CD4-positive, alpha-beta T cell (primary cell): ENCODE measurements around the gene FNBP1. TPM values are rescaled to one million over a fixed set of nuclear protein-coding genes. Genes with fewer than 3 reads are reported as not detected.

Experiments
- ATAC-seq: fragments of 200-7000 bp; cut with Tn5 transposase; one replicate; pipeline ENCODE4 v1.10.0; 2022; ENCODE audit warnings: mild to moderate bottlenecking; ENCODE audit not compliant: poor library complexity
- CTCF ChIA-PET: fragments of 350-600 bp; sonication (Branson Sonifier 250); formaldehyde crosslinking; loops from one replicate; lab custom pipeline; 2021; ENCODE audit warnings: antibody characterized with exemption, inconsistent platforms; lab: Charles Lee
- POLR2A ChIA-PET: fragments of 350-600 bp; sonication (Branson Sonifier 250); formaldehyde crosslinking; loops from one replicate; lab custom pipeline; 2021; ENCODE audit warnings: antibody characterized with exemption, inconsistent platforms; lab: Charles Lee
- DNase-seq, 14 experiments: peaks; one replicate each; pipeline ENCODE4 v3.0.0-alpha.2; 2013 to 2020; ENCODE audit warnings: mixed read lengths in 2 of 14
- H3K27ac ChIP-seq, 2 donors: one replicate each; pipeline versions ENCODE4 v1.5.1 to v1.7.0; 2013; ENCODE audit warnings: low read length in 2 of 2, low read depth in 1 of 2, mild to moderate bottlenecking in 1 of 2
- H3K27me3 ChIP-seq, 2 experiments: 1 replicate in 1 of 2; 2 replicates in 1 of 2; pipeline versions ENCODE4 v1.6.1 to v1.7.0; 2013; ENCODE audit warnings: low read length in 2 of 2, control low read depth in 1 of 2, mild to moderate bottlenecking in 1 of 2, moderate library complexity in 1 of 2; ENCODE audit not compliant: insufficient read depth in 2 of 2, control insufficient read depth in 1 of 2
- H3K36me3 ChIP-seq: one replicate; pipeline ENCODE4 v1.6.1; 2013; ENCODE audit warnings: low read length, control low read depth; ENCODE audit not compliant: insufficient read depth
- H3K4me1 ChIP-seq: one replicate; pipeline ENCODE4 v1.6.1; 2013; ENCODE audit warnings: low read length, control low read depth; ENCODE audit not compliant: insufficient read depth
- H3K4me3 ChIP-seq: one replicate; pipeline ENCODE4 v1.5.1; 2013; ENCODE audit warnings: mild to moderate bottlenecking, low read length, moderate library complexity
- H3K9me3 ChIP-seq, 2 experiments: 1 replicate in 1 of 2; 2 replicates in 1 of 2; pipeline versions ENCODE4 v1.6.1 to v1.7.0; 2013; ENCODE audit warnings: low read length in 2 of 2, mild to moderate bottlenecking in 2 of 2, control low read depth in 1 of 2, moderate library complexity in 1 of 2; ENCODE audit not compliant: control insufficient read depth in 1 of 2, insufficient read depth in 1 of 2
- H3K27ac Mint-ChIP-seq: one replicate; pipeline ENCODE4 v1.8.0; 2020; ENCODE audit warnings: mixed read lengths
- H3K27me3 Mint-ChIP-seq: one replicate; pipeline ENCODE4 v1.8.0; 2021; ENCODE audit warnings: mixed read lengths
- H3K36me3 Mint-ChIP-seq: one replicate; pipeline ENCODE4 v1.8.0; 2021; ENCODE audit warnings: low read depth, mixed read lengths
- H3K4me1 Mint-ChIP-seq: one replicate; pipeline ENCODE4 v1.8.0; 2021; ENCODE audit warnings: low read depth, mixed read lengths
- H3K4me3 Mint-ChIP-seq: one replicate; pipeline ENCODE4 v1.8.0; 2020; ENCODE audit warnings: mild to moderate bottlenecking, mixed read lengths
- H3K9me3 Mint-ChIP-seq: one replicate; pipeline ENCODE4 v1.8.0; 2020; ENCODE audit warnings: mixed read lengths
- CTCF ChIP-seq: fragments of 200-600 bp; IDR thresholded peaks from one replicate; pipeline ENCODE4 v1.8.0; 2022; ENCODE audit warnings: antibody characterized with exemption, mild to moderate bottlenecking
- intact Hi-C, 2 experiments: fragments of 100-400 bp; cut with DNase I in 1 of 2; cut with micrococcal nuclease in 1 of 2; formaldehyde crosslinking; loops; one replicate each; pipeline versions ENCODE4 v1.15.1 to v1.9.0; 2023 to 2025; cut with DNase I, micrococcal nuclease
- total RNA-seq, 174 experiments: library from RNA in 2 of 174; stranded (reverse) in 2 of 174; gene quantifications; one replicate each; pipeline ENCODE4 v1.2.3 and lab custom pipeline; 2021 to 2026

The FNBP1 gene
- total RNA-seq, 2 experiments from 2014 or later: 166 to 181 TPM

- H3K36me3 ChIP-seq: no peaks in the 10 kb centered on the region
- H3K27me3 ChIP-seq: no peaks in the 10 kb centered on the region
- Mint-ChIP-seq H3K4me3 (peak overlapping the region; percentile 100), H3K36me3 (peaks cover 36% of the 10 kb centered on the region), H3K9me3 (no peaks in the 10 kb centered on the region), H3K27ac (peak overlapping the region; percentile 99), H3K27me3 (no peaks in the 10 kb centered on the region), H3K4me1 (peaks cover 82% of the 10 kb centered on the region)
- H3K9me3 ChIP-seq: no peaks in the 10 kb centered on the region
- H3K4me1 ChIP-seq: peaks cover 40% of the 10 kb centered on the region
- ATAC-seq (no peak), DNase-seq (peak in 1 of 14 experiments; percentile 28)
- H3K27ac ChIP-seq: peak overlapping the region; percentile 84 to 88
- ChIA-PET CTCF (interaction anchor here (0.9 to 1.6 kb wide), 4 partner anchors 42 to 157 kb away, joined by 3 to 5 read pairs (median 4); no protein-coding TSS in a partner anchor), POLR2A (interaction anchor here (0.8 to 9.2 kb wide), 15 partner anchors 9 to 207 kb away, joined by 3 to 206 read pairs (median 4); partner anchors contain the start of genes C9orf78 and USP20)
- peak overlapping the region; percentile 93 for H3K4me3 ChIP-seq
- intact Hi-C loops: loop anchor here (2.0 to 5.0 kb wide), 5 partner anchors 55 to 207 kb away; partner anchors contain the start of genes C9orf78 (in 2 of the 2) and USP20 (in 2 of the 2)
- TF ChIP-seq CTCF: no peak
These were observed 1.2 kb downstream of the FNBP1 start for GRCh38 chr9:130041648-130042405.

GRCh38 chr9:130040984-130041647 lies 1.9 kb downstream of the FNBP1 start:
- intact Hi-C loops: loop anchor here (2.0 to 5.0 kb wide), 3 partner anchors 54 to 204 kb away; partner anchors contain the start of genes C9orf78 (in 1 of the 2) and USP20 (in 1 of the 2)
- DNase-seq: peak in 2 of 14 experiments; percentile 20 to 38

More at GRCh38 chr9:130040984-130041647, 1.9 kb downstream of the FNBP1 start:
- no peaks in the 10 kb centered on the region for H3K9me3 ChIP-seq
- POLR2A ChIA-PET: interaction anchor here (0.8 to 9.2 kb wide), 14 partner anchors 9 to 173 kb away, joined by 3 to 206 read pairs (median 5); partner anchors contain the start of gene GPR107
- peak overlapping the region; percentile 99 for H3K27ac Mint-ChIP-seq
- peak overlapping the region; percentile 93 for H3K4me3 ChIP-seq
- H3K4me1 Mint-ChIP-seq: peaks cover 85% of the 10 kb centered on the region
- H3K36me3 Mint-ChIP-seq: peaks cover 41% of the 10 kb centered on the region
- no peaks in the 10 kb centered on the region for H3K9me3 Mint-ChIP-seq
- TF ChIP-seq CTCF: no peak
- ATAC-seq: no peak
- no peaks in the 10 kb centered on the region for H3K36me3 ChIP-seq
- CTCF ChIA-PET: interaction anchor here (1.0 to 1.6 kb wide), 4 partner anchors 41 to 134 kb away, joined by 3 to 4 read pairs (median 4); no protein-coding TSS in a partner anchor
- H3K27me3 ChIP-seq: no peaks in the 10 kb centered on the region
- peaks cover 47% of the 10 kb centered on the region for H3K4me1 ChIP-seq
- H3K4me3 Mint-ChIP-seq: peak overlapping the region; percentile 100
- no peaks in the 10 kb centered on the region for H3K27me3 Mint-ChIP-seq
- H3K27ac ChIP-seq: peak overlapping the region; percentile 84 to 88
